GM12875 (cell line): ENCODE measurements around the gene LRRC1.

ENCODE experiments used
- H3K4me3 ChIP-seq: one replicate; pipeline ENCODE4 v1.5.1; 2011; ENCODE audit warnings: low read depth, low read length, control low read depth
- TF ChIP-seq, protein P1 (sequence below): IDR thresholded peaks from 2 replicates; pipeline ENCODE4 v1.5.1; 2011; ENCODE audit warnings: low read depth, mild to moderate bottlenecking, control low read depth, inconsistent platforms, low read length, moderate library complexity, borderline replicate concordance; ENCODE audit not compliant: insufficient read depth

The LRRC1 gene

GRCh38 chr6:53944543-53944942 lies 149.7 kb downstream of the LRRC1 start:
- TF ChIP-seq, protein P1, sequence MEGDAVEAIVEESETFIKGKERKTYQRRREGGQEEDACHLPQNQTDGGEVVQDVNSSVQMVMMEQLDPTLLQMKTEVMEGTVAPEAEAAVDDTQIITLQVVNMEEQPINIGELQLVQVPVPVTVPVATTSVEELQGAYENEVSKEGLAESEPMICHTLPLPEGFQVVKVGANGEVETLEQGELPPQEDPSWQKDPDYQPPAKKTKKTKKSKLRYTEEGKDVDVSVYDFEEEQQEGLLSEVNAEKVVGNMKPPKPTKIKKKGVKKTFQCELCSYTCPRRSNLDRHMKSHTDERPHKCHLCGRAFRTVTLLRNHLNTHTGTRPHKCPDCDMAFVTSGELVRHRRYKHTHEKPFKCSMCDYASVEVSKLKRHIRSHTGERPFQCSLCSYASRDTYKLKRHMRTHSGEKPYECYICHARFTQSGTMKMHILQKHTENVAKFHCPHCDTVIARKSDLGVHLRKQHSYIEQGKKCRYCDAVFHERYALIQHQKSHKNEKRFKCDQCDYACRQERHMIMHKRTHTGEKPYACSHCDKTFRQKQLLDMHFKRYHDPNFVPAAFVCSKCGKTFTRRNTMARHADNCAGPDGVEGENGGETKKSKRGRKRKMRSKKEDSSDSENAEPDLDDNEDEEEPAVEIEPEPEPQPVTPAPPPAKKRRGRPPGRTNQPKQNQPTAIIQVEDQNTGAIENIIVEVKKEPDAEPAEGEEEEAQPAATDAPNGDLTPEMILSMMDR = no peak
- no peak overlapping the region for H3K4me3 ChIP-seq

DNA sequence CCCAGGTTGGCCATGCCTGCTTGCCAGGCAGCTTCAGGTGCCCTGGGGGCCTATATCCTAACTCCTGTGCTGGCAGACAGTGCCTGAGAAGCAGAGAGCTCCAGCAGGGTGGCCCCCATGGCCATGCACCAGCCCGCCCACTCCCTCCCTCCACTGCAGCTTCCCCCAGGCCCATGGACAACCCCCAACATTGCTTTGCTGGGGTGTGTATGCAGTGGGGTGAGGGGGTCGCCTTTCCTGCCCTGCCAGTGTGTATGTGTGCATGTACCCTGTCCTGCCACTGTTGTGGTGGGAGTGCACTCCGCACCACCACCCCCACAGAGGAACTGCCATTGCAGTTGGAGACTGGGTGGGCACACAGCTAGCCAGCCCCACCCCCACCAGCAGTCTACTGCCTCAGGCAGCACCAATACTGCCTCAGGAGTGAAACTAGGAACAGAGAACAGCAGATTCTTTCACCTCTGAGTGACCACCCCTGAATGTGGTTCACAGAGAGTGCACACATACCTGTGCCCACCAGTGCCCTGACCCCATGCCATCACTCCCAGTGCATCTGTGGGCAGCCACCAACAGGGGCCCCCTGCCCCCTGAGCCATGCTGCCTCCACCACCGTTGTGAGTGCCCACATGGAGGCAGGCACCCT lies 151.1 kb downstream of the LRRC1 start:
- no peak overlapping the region for H3K4me3 ChIP-seq
- TF ChIP-seq, protein P1 = no peak

DNA sequence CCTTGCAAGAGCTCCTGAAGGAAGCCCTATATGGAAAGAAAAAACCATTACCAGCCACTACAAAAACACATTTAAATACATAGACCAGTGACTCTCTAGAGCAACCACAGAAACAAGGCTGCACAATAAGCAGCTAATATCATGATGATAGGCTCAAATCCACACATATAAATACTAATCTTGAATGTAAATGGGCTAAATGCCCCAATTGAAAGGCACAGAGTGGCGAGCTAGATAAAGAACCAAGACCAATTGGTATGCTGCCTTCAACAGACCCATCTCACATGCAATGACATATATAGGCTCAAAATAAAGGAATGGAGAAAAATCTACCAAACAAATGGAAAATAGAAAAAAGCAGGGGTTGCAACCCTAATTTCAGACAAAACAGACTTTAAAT lies 153.0 kb downstream of the LRRC1 start:
- no peak overlapping the region for H3K4me3 ChIP-seq
- TF ChIP-seq, protein P1 = no peak

- H3K4me3 ChIP-seq = no peak overlapping the region
- TF ChIP-seq, protein P1 = no peak
Observed at GRCh38 chr6:53951383-53951782, 156.6 kb downstream of the LRRC1 start.

- no peak overlapping the region for H3K4me3 ChIP-seq
- TF ChIP-seq, protein P1 = peak; percentile 19; the same call in 1 of the 2 replicates
Observed at GRCh38 chr6:53956068-53956711, 161.4 kb downstream of the LRRC1 start.

DNA sequence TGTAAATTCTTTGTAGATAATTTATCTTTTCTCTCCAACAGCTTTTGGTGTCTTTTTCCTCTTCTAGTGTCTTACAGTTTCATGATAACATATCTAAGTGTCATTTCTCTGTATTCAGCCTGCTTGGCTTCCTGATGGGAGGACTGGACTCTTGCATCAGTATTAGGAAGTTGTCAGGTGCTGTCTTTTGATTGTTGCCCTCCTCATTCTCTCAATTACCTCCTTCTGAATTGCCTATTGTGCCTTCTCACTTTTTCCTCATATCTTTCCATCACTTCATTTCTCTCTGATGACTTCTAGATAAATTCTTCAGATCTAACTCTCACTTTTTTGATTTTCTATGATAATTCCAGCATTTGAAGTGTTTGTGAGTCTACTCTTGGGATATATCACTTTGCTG lies 162.0 kb downstream of the LRRC1 start:
- TF ChIP-seq, protein P1 = no peak
- no peak overlapping the region for H3K4me3 ChIP-seq

- TF ChIP-seq, protein P1 = no peak
- no peak overlapping the region for H3K4me3 ChIP-seq
Observed at GRCh38 chr6:53959717-53960116, 164.9 kb downstream of the LRRC1 start.
